HG03064 (cell line): Measurements from ENCODE around the gene FAU.
A peak's percentile ranks its signal among the peaks of the same experiment; 100 is the strongest.
"Not testable (repeated sequence)": the region's sequence is repeated elsewhere in the genome, so short reads cannot be mapped to it uniquely, and the experiment has no call there.

Experiments
- ATAC-seq: cut with Tn5 transposase; IDR thresholded peaks from one replicate; pipeline ENCODE4 v1.9.1; 2021; ENCODE audit warnings: low read depth; ENCODE audit not compliant: unreplicated experiment

FAU gene

DNA sequence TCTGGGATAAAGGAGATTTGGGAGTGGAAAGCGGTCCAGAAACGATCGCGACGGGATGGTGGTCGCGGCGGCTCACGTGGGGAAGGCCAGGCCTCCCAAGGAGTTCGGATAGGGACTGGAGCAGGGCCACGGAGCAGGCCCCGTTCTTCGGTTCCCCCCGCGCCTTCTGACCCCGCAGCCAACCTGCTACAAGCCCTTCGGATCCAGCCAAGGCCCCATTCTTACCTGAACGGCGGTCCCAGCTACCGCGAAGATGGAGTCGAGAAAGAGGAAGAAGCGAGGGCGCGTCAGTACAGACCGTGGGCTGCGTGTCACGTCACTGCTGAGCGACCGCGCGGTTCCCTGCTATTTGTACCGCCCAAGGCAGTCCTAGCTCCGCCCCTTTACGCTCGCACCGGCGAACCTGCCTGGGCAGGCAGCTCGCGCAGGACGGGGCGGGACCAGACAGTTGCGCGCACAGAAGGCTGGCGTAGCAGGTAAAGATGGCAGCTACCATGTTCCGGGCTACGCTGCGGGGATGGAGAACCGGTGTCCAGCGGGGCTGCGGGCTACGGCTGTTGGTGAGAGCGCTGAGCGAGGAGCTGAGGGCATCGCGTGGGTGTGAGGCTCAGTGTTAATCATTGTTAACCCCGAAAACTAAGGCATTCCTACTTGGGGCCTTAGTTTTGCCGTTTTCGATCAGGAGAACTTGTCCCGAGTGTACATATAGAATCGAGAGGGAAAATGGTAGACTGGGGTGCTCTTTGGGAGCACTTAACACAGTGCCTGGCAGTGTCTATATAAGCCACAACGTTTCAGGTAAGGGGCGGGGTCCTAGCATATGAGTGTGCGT lies at the start of gene FAU, which contains the start of gene MRPL49:
Gene FAU (minus strand): TSS at position 270 of the 832 bp plus-strand sequence. CDS start 321 bp downstream, outside the sequence.
Gene MRPL49 (plus strand): TSS at position 457 of the 832 bp plus-strand sequence. CDS start 26 bp downstream, at position 483.
- peak; percentile 63 for ATAC-seq

DNA sequence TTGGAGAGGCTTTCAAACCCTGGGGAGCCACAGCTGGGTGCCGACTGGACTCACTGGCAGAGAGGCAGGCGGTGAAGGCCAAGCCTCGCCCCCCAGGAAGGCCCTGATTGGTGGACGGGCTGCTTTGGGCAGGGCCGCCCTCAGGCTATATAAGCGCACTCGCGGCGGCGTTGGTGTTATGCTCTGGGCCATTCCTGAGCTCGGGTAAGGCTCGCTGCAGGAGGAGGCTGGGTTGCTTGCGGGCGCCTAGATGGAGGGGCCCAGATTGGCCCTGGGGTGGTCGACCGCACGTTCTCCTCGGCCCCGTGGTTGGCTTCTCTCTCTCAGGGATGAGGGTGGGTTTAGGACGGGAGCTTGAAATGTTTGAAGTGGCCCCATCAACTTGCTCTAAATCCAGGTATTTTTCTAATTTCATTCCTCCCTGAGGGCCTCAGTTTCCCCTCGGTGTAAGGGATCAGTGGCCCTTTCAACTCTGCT lies 48.2 kb upstream of the FAU start, which contains the start of gene SPDYC:
Gene SPDYC (plus strand): TSS at position 176 of the 477 bp plus-strand sequence. CDS start 1,125 bp downstream, outside the sequence.
- no peak for ATAC-seq

- no peak for ATAC-seq
These were observed 47.3 kb upstream of the FAU start for GRCh38 chr11:65169164-65169641.

DNA sequence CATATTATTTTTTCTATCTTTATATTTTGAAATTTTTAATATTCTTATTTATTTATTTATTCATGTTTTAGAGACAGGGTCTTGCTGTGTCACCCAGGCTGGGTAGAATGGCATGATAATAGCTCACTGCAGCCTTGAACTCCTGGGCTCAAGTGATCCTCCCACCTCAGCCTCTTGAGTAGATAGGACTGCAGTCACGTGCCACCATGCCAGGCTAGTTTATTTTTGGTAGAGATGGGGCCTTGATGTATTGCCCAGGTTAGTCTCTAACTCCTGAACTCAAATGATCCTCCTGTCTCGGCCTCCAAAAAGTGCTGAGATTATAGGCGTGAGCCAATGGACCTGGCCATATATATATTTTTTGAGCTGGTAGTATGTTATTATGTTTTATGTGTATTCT lies 45.7 kb upstream of the FAU start:
- ATAC-seq, result no peak

DNA sequence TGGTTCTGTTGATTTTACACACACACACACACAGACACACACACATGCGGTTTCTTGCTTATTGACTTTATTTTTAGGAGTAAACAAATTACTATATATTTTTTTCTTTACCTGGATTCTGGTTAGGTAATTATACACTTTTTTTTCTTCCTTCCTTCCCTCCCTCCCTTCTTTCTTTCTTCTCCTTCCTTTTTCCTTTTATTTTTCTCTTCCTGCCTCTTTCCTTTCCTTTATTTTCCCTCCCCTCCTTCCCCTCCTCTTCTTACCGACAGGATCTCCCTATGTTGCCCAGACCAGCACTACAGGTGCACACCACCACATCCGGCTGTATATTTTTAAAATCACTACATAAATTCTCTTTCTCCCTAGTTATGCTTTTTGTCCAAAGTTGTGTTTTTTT lies 45.0 kb upstream of the FAU start:
- no peak for ATAC-seq

DNA sequence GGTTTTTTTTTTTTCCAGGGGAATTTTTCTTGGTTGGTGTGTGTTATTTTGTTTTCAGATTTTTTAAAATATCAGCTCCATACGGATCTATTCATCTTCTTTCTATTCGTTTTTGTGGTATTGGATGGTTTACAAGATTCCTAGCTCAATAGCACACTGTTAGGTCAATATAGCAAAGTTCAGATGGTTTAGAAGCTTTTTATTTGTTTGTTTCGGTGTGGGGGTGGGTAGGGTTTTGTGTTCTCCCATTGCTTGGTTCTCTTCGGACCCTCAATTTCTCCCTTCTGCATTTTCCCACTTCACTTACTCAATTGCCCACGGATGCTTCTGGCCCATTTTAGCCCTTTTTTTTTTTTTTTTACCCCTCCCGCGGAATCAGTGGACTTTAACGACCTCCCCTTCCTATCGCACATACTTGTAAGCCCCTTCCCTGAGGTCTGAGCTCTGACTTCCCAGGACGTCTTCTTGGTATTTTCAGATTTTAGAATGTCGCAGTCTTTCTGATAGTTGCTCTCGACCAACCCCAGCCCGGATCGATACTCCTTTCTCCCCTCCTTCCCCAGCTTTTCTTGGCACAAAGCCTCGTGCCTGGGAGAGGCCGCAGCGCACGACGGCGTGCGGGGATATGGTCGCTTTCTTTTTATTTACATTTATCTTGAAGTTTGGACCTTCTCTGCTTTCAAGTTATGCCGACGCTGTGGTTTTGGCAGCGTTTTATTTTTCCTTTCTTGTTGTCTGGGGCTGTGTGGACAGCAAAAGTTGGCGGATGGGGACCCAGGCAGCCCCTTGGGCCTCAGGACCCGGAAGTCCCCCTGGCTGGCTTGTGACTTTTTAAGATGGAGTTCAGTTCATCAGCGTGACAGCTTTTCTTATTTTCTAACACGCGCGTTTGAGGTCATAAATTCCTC lies 43.7 kb upstream of the FAU start:
- no peak for ATAC-seq

DNA sequence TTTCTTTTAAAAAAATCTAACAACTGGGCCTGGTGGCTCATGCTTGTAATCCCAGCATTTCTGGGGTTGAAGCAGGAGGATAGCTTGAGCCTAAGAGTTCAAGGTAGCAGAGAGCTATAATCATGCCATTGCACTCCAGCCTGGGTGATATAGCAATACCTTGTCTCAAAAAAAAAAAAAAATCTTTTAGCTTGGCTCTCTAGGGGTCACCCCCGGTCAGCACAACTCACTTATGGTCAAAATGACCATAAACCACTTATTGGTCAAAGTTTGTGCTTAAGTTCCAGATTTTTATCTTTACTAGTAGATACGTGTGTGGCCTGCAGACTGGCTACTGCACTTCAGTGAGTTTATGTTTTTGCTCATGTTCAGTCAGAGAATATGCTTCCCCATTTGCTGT lies 41.8 kb upstream of the FAU start:
- ATAC-seq, result no peak

- no peak for ATAC-seq
These were observed 38.7 kb upstream of the FAU start for GRCh38 chr11:65160643-65161042.

- peak; percentile 78 for ATAC-seq
These were observed 37.1 kb upstream of the FAU start for GRCh38 chr11:65159012-65159411.

DNA sequence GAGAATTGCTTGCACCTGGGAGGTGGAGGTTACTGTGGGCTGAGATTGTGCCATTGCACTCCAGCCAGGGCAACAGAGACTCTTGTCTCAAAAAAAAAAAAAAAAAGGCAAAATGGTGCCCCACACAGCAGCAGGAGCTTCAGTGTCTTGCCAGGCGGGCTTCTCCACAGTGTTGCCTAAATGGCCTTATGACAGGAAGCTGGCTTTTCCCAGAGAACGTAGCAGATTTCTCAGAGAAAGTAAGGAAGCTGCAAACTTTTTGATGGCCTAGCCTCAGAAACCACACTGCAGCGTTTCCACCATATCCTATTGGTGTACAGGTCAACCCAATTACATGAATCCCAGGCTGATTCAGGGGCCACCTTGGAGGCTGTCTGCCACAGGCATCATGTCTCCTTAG lies 35.4 kb upstream of the FAU start:
- ATAC-seq, result no peak

- no peak for ATAC-seq
These were observed 35.0 kb upstream of the FAU start for GRCh38 chr11:65156926-65157325.

DNA sequence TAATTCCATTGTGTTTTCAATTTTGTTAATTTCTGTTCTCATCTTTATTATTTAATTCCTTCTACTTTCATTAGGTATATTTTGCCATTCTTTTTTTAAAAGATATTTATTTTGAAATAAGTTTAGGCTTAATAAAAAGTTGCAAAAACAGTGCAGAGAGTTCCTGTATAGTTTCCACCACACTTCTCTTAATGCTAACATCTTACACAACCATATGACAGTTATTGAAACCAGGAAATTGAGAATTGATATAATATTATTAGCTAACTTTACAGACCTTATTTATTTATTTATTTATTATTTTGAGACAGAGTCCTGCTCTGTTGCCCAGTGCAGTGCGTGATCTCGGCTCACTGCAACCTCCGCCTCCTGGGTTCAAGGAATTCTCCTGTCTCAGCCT lies 34.3 kb upstream of the FAU start:
- no peak for ATAC-seq

- ATAC-seq, result no peak
These were observed 30.2 kb upstream of the FAU start for GRCh38 chr11:65152122-65152521.

GRCh38 chr11:65151331-65151899 lies 29.5 kb upstream of the FAU start:
- no peak for ATAC-seq

GRCh38 chr11:65150509-65151299 lies 28.8 kb upstream of the FAU start:
- ATAC-seq, result no peak

DNA sequence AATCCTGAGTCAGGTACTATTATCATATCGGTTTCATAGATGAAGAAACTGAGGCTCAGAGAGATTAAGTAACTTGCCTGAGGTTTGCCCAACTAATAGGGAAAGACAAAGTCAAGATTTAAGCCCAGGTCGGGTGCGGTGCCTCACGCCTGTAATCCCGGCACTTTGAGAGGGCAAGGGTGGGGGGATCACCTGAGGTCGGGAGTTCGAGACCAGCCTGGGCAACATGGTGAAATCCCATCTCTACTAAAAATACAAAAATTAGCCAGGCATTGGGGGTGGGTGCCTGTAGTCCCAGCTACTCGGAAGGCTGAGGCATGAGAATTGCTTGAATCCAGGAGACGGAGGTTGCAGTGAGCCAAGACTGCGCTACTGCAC lies 28.2 kb upstream of the FAU start:
- ATAC-seq, result not testable (repeated sequence)

DNA sequence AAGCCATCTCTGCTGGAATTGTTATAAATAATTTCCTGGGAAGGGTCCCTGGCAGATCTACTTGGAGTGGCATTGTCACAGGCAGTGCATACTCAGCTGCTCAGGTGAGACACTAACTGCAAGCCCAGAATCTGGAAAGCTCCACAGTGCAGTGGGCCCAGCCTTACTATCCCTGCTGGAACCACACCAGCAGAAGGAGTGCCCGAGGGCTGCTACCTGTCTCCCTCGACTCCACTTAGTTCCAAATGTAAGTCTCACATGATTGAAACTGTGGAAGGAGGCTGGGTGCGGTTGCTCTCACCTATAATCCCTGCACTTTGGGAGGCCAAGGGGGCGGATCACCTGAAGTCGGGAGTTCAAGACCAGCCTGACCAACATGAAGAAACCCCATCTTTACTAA lies 26.7 kb upstream of the FAU start:
- no peak for ATAC-seq

- ATAC-seq, result no peak
These were observed 25.6 kb upstream of the FAU start for GRCh38 chr11:65147352-65148075.

DNA sequence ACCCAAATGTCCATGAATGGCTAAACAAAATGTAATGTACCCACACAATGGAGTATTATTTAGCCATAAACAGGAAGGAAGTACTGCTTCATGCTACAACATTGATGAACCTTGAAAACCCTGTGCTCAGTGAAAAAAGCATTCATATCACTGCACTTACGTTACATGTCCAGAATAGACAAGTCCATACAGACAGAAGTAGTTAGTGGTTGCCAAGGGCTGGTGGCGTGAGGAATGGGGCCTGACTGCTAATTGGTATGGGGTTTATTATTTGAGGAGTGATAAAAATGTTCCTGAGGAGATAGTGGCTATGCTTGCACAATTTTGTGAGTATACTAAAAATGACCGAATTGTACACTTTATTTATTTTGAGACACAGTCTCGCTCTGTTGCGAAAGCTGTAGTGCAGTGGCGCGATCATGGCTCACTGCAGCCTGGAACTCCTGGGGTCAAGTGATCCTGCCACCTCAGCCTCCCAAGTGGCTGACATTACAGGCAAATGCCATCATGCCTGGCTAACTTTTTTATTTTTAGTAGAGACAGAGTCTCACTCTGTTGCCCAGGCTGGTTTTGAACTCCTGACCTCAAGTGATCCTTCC lies 20.1 kb upstream of the FAU start:
- no peak for ATAC-seq
